ENCODE data around the gene GNB3.
A peak's percentile ranks its signal among the peaks of the same experiment; 100 is the strongest.

Gene GNB3

GRCh38 chr12:6839482-6840201 is 1.1 kb upstream of the GNB3 start:
- DNase-seq, result peak; percentile 6 to 16

GRCh38 chr12:6840330-6840729 is 395 bp upstream of the GNB3 start:
- DNase-seq, result no peak

GRCh38 chr12:6842075-6842474 is 1.4 kb downstream of the GNB3 start:
- DNase-seq, result no peak

GRCh38 chr12:6843118-6843902 is 2.6 kb downstream of the GNB3 start:
- no peak for DNase-seq

GRCh38 chr12:6845395-6845794 is 4.7 kb downstream of the GNB3 start:
- DNase-seq, result no peak

GRCh38 chr12:6846316-6846869 is 5.7 kb downstream of the GNB3 start:
- no peak for DNase-seq

- DNase-seq, result no peak
These were observed 7.0 kb downstream of the GNB3 start for GRCh38 chr12:6847676-6848075.

GRCh38 chr12:6849427-6849826 is 8.7 kb downstream of the GNB3 start:
- no peak for DNase-seq

- DNase-seq, result no peak
These were observed 9.3 kb downstream of the GNB3 start for GRCh38 chr12:6849976-6850560.

- DNase-seq, result no peak
These were observed 10.0 kb downstream of the GNB3 start for GRCh38 chr12:6850796-6851152.

- DNase-seq, result peak; percentile 91 to 95
These were observed 10.6 kb downstream of the GNB3 start, which contains the start of gene CDCA3 for GRCh38 chr12:6851153-6851920. Gene CDCA3 (minus strand): TSS chr12:6851286. CDS start chr12:6850952, 334 bp downstream.

GRCh38 chr12:6851921-6852650 is 11.4 kb downstream of the GNB3 start, which contains the start of gene USP5:
Gene USP5 (plus strand): TSS chr12:6852150. CDS start chr12:6852180, 30 bp downstream.
- peak; percentile 97 to 99 for DNase-seq

GRCh38 chr12:6852651-6853354 is 12.1 kb downstream of the GNB3 start:
- DNase-seq, result no peak

GRCh38 chr12:6853626-6854025 is 12.9 kb downstream of the GNB3 start:
- DNase-seq, result no peak

- no peak for DNase-seq
These were observed 13.3 kb downstream of the GNB3 start for GRCh38 chr12:6854036-6854435.

- DNase-seq, result no peak
These were observed 14.6 kb downstream of the GNB3 start for GRCh38 chr12:6855322-6855721.

- no peak for DNase-seq
These were observed 18.1 kb downstream of the GNB3 start for GRCh38 chr12:6858799-6859198.

- no peak for DNase-seq
These were observed 19.4 kb downstream of the GNB3 start for GRCh38 chr12:6860116-6860515.

- no peak for DNase-seq
These were observed 20.2 kb downstream of the GNB3 start for GRCh38 chr12:6860942-6861341.

- DNase-seq, result no peak
These were observed 20.7 kb downstream of the GNB3 start for GRCh38 chr12:6861391-6861790.

GRCh38 chr12:6863033-6863432 is 22.3 kb downstream of the GNB3 start:
- DNase-seq, result no peak

Measured in cerebellar nuclear complex (tissue), 1 donor.